ENCODE data around the gene DESI1.
"Not testable (repeated sequence)": the region's sequence is repeated elsewhere in the genome, so short reads cannot be mapped to it uniquely, and the experiment has no call there.

The DESI1 gene

DNA sequence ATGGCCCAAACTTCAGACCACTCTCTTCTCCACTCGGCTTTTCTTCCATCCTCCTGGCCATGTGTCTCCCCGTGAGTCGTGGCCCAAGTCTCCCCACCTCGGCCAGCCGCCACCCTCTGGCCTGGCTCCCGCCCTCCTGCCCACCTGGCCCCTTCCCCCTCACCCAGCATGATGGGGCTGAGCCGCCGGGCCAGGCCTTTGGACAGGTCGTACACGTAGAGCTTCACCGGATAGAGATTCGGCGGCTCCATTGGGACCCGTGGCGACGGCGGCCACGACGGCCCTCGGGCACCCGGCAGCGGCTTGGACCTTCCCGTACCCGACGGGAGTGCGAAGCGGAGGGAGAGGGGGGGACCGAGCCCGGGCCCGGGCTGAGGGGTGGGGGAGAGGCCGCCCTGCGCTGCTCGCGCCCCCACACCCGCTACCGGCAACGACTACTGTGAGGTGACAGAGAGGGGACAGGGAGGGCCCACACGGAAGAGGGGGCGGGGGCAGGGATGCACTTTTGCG, at the start of gene DESI1:
Gene DESI1 (minus strand): TSS at position 455 of the 510 bp plus-strand sequence. CDS start 204 bp downstream, at position 251.
- DNase-seq (ENCODE audit: low read depth in 2 of 2): no peak

DNA sequence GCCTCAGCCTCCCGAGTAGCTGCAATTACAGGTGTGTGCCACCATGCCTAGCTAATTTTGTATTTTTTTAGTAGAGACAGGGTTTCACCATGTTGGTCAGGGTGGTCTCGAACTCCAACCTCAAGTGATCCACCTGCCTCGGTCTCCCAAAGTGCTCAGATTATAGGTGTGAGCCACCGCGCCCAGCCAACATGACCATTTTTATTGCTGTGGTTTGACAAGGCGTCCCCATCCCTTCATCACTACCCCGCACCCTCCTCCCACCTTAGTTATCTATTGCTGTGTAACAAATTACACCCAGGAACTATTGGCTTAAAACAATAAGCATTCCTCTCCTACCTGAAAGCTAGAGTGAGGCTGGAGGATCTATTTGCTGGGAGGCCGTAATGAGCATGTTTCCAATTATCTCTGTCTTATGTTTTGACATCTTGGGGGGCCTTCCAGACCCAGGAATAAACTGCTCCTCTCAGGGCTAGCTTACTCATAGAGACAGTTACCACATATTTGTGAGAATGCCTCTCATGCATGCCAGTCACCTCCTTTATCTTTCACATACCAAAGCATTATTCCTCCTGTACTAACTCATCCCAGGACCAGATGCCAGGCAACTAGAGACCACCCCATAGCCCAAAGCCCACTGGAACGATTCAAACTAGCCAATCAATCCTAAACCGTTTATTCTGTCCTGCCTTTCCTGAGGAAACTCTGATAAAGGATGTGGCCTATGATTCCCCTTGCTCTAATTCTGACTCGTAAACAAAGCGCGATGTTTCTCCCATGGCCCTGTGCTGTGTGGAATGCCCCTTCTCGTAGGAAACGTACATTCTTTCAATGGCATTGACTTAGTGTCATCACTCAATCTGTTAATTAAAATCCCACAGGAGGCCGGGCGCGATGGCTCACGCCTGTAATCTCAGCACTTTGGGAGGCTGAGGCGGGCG, 48.4 kb upstream of the DESI1 start:
- peak; percentile 70 for DNase-seq (ENCODE audit: low read depth in 2 of 2)

DNA sequence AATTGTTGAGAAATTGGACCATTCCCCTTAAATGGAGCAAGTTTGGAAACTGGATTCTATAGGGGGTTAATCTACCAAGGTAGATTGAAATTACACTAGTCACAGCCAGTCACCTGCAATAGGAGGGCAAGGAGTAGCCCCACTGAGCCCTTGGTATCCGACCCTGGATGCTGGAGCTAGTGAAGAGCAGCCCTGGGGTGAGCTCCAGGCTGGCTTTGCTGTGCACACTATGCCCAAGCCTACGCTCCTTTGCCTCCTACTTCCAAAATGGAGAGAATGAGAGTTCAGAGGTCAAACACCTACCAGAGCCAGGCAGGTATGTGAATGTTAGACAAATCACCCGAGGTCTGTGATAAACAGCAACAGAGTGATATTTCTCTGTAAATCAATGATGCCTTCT, 44.1 kb upstream of the DESI1 start:
- no peak for DNase-seq (ENCODE audit: low read depth in 2 of 2)

DNA sequence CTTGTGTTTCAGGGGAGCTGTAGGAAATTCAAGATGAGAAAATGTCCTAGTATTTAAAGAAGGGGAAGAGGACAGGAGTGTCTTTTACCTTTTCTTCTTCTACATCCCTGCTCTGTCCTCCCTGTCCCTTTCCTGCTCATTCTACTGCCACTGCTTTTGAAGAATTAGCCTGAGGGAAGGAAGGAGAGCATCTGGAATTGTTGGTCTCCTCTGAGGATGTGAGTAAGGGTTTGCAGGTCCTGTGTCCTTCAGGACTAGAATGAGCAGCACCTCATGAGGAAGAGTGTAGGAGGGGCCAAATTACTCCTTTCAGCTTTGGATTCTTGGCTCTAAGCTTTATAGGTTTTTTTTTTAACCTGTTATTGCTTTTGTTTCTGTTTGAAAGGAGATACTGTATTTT, 43.6 kb upstream of the DESI1 start:
- no peak for DNase-seq (ENCODE audit: low read depth in 2 of 2)

DNA sequence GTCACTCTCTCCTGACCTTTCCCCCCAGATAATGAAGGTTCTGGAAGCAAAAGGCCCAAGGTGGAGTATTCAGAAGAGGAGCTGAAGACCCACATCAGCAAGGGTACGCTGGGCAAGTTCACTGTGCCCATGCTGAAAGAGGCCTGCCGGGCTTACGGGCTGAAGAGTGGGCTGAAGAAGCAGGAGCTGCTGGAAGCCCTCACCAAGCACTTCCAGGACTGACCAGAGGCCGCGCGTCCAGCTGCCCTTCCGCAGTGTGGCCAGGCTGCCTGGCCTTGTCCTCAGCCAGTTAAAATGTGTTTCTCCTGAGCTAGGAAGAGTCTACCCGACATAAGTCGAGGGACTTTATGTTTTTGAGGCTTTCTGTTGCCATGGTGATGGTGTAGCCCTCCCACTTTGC, 42.8 kb upstream of the DESI1 start:
- DNase-seq (ENCODE audit: low read depth in 2 of 2): not testable (repeated sequence)

DNA sequence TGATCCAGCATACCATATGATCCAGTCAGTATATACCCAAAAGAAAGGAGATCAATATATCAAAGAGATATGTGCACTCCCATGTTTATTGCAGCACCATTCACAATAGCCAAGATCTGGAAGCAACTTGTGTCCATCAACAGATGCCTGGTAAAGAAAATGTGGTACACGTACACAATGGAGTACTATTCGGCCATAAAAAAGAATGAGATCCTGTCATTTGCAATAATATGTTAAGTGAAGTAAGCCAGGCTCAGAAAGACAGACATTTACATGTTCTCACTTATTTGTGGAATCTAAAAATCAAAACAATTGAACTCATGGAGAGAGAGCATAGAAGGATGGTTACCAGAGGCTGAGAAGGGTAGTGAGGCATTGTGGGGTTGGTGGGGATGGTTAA, 40.9 kb upstream of the DESI1 start:
- DNase-seq (ENCODE audit: low read depth in 2 of 2): no peak

DNA sequence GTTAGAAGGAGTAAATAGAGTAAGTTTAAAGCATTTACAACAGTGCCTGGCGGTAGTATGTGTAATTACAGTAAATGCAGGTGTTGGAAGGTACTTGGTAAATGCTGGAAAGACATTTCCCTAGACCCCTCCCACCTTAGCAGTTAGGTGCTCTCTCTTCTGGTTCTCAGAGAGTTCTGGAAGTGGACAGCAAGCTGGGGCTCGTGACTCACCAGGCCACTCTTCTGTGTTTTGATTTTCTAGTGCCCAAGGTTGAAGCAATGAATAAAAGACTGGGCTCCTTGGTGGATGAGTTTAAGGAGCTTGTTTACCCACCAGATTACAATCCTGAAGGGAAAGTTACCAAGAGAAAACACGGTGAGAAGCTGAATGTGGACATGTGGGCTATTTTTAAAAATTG, 40.2 kb upstream of the DESI1 start:
- DNase-seq (ENCODE audit: low read depth in 2 of 2): no peak

DNA sequence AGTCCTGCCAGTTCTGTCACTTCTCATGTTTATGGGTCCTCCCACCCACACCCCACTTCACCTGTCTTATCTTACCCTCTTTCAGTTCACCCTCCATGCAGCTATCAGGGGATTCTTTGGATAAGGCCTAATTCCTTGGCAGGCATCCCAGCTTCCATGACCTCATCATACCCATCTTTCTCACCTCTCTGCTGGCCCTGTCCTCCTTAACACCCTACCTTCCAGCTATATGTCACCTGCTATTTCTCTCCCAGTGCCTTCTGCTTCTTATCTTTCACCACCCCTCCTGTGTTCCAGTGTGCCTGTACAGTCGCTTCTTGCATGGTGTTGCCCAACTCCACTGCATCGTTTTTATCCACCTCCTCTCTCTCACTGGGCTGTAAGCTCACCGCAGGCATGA, 39.6 kb upstream of the DESI1 start:
- DNase-seq (ENCODE audit: low read depth in 2 of 2): no peak

DNA sequence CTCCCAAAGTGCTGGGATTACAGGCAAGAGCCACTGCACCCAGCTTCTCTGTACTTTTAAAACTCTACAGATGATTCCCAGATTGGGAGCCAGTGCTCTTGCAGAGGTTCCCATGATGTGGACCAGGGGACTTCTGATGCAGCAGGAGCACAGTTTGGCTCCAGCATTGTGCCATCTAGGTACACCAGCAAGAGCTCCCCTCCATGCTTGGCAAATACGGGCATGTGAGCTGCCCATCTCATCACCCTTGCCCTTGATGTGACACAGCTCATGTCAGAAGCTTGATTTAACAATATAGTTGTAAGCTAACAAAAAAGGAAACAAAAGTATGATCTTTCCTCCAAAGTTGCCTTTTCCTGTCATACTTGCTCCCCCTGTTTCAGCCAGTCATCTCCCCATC, 39.1 kb upstream of the DESI1 start:
- DNase-seq (ENCODE audit: low read depth in 2 of 2): no peak

DNA sequence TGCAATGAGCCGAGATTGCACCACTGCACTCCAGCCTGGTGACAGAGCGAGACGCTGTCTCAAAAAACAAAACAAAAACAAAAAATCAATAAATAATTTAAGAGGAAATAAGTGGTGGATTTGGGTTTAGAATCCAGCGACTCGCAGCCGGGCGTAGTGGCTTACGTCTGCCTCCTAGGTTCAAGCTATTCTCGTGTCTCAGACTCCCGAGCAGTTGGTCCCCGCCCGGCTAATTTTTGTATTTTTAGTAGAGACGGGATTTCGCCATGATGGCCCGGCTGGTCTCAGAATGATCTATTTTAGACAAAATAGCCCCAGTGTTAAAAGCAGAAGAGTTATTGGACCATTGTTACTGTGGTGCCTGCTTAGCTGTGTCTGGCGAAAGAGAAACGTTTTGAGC, 38.0 kb upstream of the DESI1 start:
- no peak for DNase-seq (ENCODE audit: low read depth in 2 of 2)

DNA sequence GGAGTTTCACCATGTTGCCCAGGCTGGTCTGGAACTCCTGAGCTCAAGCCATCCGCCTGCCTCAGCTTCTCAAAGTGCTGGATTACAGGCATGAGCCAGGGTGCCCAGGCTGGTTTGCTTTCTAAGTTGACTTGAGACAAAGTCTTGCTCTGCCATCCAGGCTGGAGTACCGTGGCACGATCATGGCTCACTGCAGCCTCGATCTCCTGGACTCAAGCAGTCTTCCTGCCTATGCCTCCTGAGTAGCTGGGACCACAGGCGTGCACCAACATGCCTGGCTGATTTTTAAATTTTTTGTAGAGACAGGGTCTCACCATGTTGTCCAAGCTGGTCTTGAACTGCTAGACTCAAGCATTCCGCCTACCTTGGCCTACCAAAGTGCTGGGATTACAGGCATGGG, 36.9 kb upstream of the DESI1 start:
- DNase-seq (ENCODE audit: low read depth in 2 of 2): no peak

DNA sequence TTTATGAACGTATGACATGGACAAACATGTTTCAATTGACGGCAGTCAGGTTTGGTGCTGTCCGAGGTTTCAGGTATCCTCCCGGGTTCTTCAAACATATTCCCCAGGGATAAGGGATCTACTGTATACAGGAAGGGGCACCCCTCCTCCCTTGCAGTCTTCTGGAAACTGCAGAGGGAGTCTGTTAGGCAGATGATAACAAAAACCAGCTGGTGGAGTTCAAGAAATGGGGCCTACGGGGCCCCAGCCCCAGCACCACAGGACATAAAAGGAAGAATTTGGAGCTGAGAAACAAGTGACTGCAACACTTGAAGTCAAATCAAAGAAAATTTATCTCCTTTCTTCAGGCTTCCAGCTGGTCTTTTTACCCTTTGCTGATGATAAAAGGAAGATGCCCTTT, 35.7 kb upstream of the DESI1 start:
- no peak for DNase-seq (ENCODE audit: low read depth in 2 of 2)

DNA sequence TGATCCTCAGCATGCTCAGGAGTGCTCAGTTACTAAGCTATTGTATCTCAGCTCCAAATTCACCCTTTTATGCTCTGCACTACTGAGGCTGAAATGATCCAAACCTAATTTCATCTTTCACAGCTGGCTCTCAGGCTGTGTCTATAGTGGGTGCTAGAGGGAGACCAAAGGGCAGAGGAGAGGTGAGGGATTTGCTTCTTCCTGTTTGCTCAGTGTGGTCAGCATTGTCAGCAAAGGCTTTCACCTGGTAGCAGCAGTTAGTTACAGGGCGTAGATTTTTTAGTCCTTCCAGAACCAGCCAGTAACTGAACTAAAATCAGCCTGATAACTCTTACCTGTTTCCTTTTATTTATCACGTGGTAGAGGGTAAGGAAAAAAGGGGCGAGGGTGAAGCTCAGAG, 33.5 kb upstream of the DESI1 start:
- DNase-seq (ENCODE audit: low read depth in 2 of 2): no peak

DNA sequence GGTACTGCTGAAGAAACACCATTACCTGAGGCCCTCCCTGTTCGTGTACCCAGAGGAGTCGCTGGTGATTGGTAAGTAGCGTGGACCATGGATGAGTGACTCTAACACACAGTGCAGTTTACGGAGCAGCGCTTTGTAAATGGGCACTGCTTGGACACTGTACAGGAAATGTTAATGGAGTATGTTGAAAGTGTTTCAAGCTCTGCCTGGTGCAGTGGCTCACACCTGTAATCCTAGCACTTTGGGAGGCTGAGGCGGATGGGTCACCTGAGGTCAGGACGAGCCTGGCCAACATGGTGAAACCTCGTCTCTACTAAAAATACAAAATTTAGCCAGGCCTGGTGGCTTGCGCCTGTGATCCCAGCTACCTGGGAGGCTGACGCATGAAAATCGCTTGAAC, 30.0 kb upstream of the DESI1 start:
- DNase-seq (ENCODE audit: low read depth in 2 of 2): no peak

DNA sequence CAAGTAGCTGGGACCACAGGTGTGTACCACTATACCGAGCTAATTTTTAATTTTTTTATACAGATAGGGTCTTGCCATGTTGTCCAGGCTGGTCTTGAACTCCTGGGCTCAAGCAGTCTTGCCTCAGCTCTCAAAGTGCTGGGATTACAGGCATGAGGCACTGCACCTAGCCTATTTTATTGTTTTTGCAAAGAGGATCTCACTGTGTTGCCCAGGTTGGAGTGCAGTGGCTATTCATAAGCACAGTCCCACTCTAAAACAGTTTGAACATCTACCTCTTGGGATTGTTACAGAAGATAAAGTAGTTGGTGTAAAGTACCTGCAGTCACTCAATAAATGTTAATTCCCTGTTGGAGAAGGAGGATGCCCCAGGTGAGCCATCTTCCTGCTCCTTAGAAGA, 29.4 kb upstream of the DESI1 start:
- DNase-seq (ENCODE audit: low read depth in 2 of 2): no peak

DNA sequence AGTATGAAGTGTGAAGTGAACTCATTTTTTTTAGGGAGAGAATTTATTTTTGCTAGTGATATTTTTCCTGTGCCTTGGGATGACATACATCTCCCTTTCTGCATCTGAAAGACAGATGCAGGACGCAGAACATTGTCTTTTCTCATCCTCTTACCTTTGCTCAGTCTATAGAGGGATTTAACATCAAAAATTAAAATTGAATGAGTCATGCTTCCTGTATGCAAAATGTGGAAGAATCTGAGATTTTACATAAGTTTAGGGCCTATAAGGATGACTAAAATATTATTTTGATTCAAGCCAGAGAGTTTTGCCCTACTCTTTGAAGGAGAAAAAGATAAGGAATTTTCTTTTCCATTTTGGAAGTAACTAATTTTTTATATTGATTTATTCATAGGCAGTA, 27.6 kb upstream of the DESI1 start:
- no peak for DNase-seq (ENCODE audit: low read depth in 2 of 2)

DNA sequence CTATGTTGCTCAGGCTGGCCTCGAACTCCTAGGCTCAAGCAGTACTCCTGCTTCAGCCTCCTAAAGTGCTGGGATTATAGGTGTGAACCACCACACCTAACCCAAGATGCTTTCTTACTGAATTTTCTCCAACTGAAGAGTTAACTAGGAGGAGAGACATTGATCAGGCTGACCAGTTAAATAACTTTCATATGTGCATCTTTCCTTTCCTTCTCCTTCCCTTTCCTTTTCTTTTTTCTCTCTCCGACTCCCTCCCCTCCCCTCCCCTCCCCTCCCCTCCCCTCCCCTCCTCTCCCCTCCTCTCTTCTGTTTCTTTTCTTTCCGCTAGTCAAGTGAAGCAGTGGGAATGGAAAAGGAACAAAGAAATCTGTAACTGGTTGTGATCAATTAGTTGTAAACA, 26.9 kb upstream of the DESI1 start:
- no peak for DNase-seq (ENCODE audit: low read depth in 2 of 2)

DNA sequence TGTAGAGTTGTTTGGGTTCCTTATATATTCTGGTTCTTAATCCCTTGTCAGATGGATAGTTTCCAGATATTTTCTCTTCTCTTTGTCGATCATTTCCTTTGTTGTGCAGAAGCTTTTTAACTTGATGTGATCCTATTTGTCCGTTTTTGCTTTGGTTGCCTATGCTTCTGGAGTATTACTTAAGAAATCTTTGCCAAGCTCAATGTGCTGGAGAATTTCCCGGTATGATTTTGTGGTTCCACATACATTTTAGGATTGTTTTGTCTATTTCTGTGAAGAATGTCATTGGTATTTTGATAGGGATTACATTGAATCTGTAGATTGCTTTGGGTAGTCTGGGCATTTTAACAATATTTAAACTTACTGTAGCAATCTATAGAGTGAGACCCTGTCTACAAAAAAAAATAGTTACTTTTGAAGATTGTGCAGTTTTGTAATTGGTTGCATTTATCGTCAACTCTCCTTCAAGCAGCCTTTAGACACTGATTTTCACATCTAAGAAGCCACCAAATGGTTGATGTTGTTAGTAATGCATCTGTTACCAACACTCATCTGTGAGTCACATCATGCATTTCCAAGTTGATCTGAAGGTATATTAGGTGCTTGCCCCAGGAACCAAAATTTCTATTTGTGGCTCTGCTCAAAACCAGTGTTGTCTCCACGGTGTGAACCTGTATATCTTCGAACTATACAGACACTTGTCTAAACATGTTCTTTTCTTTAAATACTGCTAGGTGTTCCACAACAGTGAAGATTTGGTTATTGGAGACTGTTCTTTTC, 21.7 kb upstream of the DESI1 start:
- DNase-seq (ENCODE audit: low read depth in 2 of 2): no peak

DNA sequence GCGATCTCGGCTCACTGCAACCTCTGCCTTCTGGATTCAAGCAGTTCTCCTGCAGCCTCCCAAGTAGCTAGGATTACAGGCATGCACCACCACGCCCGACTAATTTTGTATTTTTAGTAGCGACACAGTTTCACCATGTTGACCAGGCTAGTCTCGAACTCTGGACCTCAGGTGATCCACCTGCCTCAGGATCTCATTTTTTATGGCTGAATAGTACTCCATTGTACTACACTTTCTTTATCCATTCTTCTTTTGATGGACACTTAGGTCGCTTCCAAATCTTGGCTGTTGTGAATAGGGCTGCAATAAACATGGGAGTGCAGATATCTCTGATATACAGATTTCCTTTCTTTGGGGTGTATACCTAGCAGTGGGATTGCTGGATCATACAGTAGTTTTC, 21.0 kb upstream of the DESI1 start:
- DNase-seq (ENCODE audit: low read depth in 2 of 2): no peak

DNA sequence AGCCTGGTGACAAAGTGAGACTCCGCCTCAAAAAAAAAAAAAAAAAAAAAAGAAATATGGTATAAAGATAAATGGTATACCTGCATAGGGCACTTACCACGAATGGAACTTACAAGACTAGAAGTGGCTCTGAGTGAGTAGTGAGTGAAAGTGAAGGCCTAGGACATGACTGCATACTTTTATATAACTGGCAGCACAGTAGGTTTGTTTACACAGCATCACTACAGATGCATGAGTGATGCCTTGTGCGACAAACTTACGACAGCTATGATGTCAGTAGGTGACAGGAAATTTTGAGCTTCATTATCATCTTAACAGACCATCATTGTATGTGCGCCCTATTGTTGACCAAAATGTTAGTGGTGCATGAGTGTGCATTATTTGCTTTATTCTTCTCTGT, 17.9 kb upstream of the DESI1 start:
- no peak for DNase-seq (ENCODE audit: low read depth in 2 of 2)

DNA sequence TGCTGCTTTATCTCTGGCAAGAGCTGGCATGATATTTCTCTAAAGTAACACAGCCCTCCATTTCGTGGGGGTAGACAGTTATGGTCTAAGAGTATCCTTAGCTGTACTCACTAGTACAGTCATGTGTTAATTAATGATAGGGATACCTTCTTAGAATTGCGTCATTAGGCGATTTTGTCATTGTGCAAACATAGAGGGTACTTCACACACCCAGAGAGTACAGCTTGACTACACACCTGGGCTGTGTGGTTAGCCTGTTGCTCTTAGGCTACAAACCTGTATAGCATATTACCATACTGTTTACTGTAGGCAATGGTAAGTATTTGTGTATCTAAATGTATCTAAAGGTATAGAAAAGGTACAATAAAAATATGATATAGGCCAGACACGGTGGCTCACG, 17.3 kb upstream of the DESI1 start:
- DNase-seq (ENCODE audit: low read depth in 2 of 2): no peak

DNA sequence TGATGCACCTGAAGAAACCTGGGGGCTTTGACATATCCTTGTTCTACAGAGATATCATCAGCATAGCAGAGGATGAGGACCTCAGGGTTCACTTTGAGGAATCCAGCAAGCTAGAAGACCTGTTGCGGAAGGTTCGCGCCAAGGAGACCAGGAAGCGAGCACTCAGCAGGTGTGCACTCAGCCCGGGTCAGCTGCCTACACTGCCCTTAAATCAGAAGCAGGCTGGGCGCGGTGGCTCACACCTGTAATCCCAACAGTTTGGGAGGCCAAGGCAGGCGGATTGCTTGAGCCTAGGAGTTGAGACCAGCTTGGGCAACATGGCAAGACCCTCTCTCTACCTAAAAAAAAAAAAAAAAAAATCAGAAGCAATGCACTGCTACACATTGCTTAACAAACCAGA, 16.8 kb upstream of the DESI1 start:
- not testable (repeated sequence) for DNase-seq (ENCODE audit: low read depth in 2 of 2)

DNA sequence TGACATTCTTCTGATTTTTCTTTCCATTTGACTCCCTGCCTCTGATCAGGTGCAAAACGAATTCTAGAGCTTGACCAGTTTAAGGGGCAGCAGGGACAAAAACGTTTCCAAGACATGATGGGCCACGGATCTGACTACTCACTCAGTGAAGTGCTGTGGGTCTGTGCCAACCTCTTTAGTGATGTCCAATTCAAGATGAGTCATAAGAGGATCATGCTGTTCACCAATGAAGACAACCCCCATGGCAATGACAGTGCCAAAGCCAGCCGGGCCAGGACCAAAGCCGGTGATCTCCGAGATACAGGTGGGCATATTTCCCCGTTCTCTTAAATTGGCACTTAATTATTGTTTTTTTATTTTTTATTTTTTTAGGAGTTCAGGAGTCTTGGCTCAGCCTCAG, 15.6 kb upstream of the DESI1 start:
- DNase-seq (ENCODE audit: low read depth in 2 of 2): no peak
